IPS-15b (cell line): ENCODE results near the gene TMC4.
A peak's percentile ranks its signal among the peaks of the same experiment; 100 is the strongest.
"Not testable (repeated sequence)": the region's sequence is repeated elsewhere in the genome, so short reads cannot be mapped to it uniquely, and the experiment has no call there.

Experiments used
- H3K27me3 ChIP-seq: one replicate; pipeline ENCODE4 v1.6.1; 2013; ENCODE audit warnings: low read length; ENCODE audit not compliant: control insufficient read depth, insufficient read depth
- H3K36me3 ChIP-seq: one replicate; pipeline ENCODE4 v1.6.1; 2013; ENCODE audit warnings: low read length; ENCODE audit not compliant: control insufficient read depth, insufficient read depth
- H3K4me1 ChIP-seq: one replicate; pipeline ENCODE4 v1.6.1; 2013; ENCODE audit warnings: mild to moderate bottlenecking, low read length; ENCODE audit not compliant: control insufficient read depth, insufficient read depth
- H3K4me3 ChIP-seq: one replicate; pipeline ENCODE4 v1.5.1; 2013; ENCODE audit warnings: low read depth, low read length
- H3K9ac ChIP-seq: one replicate; pipeline ENCODE4 v1.6.1; 2013; ENCODE audit warnings: low read depth, mild to moderate bottlenecking, low read length
- H3K9me3 ChIP-seq: one replicate; pipeline ENCODE4 v1.6.1; 2013; ENCODE audit warnings: mild to moderate bottlenecking, low read length; ENCODE audit not compliant: control insufficient read depth, insufficient read depth

TMC4 gene

GRCh38 chr19:54172471-54173358 lies at the start of gene TMC4:
Gene TMC4 (minus strand): TSS chr19:54173160. CDS start chr19:54173117, 43 bp downstream.
- Histone ChIP-seq H3K9ac (peak within 1 kb of the TSS; percentile 76), H3K9me3 (no peaks in the 10 kb centered on the region), H3K27me3 (no peaks in the 10 kb centered on the region), H3K4me3 (peak within 1 kb of the TSS; percentile 77), H3K36me3 (peaks cover 6% of the 10 kb centered on the region), H3K4me1 (peaks cover 3% of the 10 kb centered on the region)

DNA sequence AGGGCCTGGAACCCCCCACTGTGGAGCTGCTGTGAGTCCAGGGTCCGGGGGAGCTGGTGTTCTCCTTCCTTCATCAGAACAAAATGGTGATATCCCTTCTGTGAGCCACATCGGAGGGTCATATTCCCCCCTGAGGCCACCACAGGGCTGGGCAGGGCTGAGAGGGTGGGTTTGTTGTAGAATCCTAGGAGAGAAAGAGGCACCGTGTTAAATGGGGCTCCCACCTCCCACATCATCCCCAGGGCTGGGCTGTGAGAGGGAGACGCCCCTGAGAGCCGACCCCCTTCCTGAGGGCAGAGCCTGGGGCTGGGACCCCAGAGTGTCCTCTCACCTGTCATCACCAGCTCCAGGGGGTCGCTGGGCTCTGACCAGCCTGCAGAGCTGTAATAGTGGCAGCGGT lies 49.0 kb upstream of the TMC4 start:
- not testable (repeated sequence) for H3K9me3 ChIP-seq, H3K36me3 ChIP-seq, H3K4me1 ChIP-seq, H3K9ac ChIP-seq, H3K4me3 ChIP-seq, H3K27me3 ChIP-seq

DNA sequence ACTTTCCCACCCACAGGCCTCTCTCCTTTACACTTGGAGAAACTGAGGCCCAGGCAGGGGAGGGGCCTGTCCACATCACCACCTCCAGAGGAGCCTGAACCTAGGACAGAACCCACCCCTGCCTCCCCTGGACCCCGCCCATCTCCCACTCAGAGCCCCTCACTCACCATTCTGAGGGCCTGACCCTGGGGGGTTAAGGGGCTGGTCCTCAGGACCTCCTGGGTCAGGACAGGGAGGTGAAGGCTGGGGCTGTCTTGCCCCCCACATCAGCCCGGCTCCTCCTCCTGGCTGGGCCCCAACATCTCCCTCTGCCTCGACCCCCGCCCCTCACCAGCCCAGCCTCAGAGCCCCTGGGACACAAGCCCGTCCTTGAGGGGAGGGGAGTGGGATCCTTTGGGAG lies 46.7 kb upstream of the TMC4 start:
- not testable (repeated sequence) for H3K36me3 ChIP-seq, H3K9ac ChIP-seq, H3K4me3 ChIP-seq, H3K27me3 ChIP-seq, H3K4me1 ChIP-seq, H3K9me3 ChIP-seq

GRCh38 chr19:54218960-54219661 lies 46.2 kb upstream of the TMC4 start:
- Histone ChIP-seq H3K27me3 (no peaks in the 10 kb centered on the region), H3K4me3 (no peak overlapping the region), H3K9me3 (no peaks in the 10 kb centered on the region), H3K9ac (no peak overlapping the region), H3K36me3 (peaks cover 5% of the 10 kb centered on the region), H3K4me1 (no peaks in the 10 kb centered on the region)

GRCh38 chr19:54218259-54218658 lies 45.3 kb upstream of the TMC4 start:
- peaks cover 5% of the 10 kb centered on the region for H3K36me3 ChIP-seq
- H3K27me3 ChIP-seq = no peaks in the 10 kb centered on the region
- no peak overlapping the region for H3K9ac ChIP-seq
- no peaks in the 10 kb centered on the region for H3K4me1 ChIP-seq
- H3K4me3 ChIP-seq = no peak overlapping the region
- no peaks in the 10 kb centered on the region for H3K9me3 ChIP-seq

DNA sequence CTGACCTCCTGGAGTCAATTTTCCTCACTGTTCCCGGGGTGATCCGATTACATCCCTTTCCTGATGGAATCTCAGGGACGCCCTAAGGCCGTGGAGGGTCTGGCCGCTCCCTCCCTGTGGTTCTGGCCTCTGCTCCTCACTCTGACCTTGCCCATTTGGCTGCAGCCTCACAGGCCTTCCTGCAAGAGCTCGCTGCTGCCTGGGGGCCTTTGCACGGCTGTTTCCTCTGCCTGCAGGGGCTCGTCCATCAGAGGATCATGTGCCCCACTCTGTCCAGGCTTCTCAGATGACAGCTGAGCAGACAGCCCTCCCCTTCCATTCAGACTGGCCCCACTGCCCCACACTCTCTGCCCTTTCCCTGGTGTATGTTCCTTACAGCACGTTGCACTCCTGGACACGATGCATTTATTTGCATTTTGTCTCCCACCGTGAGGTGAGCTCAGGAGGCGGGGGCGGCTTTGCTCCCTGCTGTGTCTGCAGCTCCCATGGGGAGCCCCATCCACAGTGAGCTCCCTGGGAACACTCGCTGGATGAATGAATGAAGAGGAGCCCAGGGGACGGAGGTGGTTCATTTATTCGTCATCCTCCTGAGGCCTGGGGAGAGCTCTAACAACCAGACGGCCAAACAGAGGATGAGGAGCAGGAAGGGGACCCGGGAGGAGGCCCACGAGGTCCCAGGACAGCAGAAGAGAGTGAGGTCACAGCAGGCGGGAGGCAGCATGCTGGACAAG lies 44.7 kb upstream of the TMC4 start:
- not testable (repeated sequence) for H3K9me3 ChIP-seq, H3K4me3 ChIP-seq, H3K9ac ChIP-seq, H3K27me3 ChIP-seq, H3K4me1 ChIP-seq, H3K36me3 ChIP-seq

GRCh38 chr19:54216869-54217268 lies 43.9 kb upstream of the TMC4 start:
- Histone ChIP-seq H3K4me3 (no peak overlapping the region), H3K4me1 (no peaks in the 10 kb centered on the region), H3K36me3 (peaks cover 5% of the 10 kb centered on the region), H3K27me3 (no peaks in the 10 kb centered on the region), H3K9ac (no peak overlapping the region), H3K9me3 (no peaks in the 10 kb centered on the region)

DNA sequence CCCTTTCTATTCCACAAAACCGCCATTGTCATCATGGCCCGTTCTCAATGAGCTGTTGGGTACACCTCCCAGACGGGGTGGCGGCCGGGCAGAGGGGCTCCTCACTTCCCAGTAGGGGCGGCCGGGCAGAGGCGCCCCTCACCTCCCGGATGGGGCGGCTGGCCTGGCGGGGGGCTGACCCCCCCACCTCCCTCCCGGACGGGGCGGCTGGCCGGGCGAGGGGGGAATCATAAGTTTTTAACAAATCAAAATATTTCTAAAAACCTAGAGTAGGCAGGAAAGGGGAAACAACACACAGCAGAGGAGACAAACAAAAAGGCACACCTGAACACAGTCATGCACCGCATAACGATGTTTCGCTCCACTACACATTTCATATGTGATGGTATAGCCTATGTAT lies 41.8 kb upstream of the TMC4 start:
- not testable (repeated sequence) for H3K9ac ChIP-seq, H3K4me3 ChIP-seq, H3K36me3 ChIP-seq, H3K4me1 ChIP-seq, H3K9me3 ChIP-seq, H3K27me3 ChIP-seq

DNA sequence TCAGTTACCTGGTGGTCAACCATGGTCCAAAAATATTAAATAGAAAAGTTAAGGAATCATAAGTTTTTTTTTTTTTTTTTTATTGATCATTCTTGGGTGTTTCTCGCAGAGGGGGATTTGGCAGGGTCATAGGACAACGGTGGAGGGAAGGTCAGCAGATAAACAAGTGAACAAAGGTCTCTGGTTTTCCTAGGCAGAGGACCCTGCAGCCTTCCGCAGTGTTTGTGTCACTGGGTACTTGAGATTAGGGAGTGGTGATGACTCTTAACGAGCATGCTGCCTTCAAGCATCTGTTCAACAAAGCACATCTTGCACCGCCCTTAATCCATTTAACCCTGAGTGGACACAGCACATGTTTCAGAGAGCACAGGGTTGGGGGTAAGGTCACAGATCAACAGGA lies 41.3 kb upstream of the TMC4 start:
- H3K36me3 ChIP-seq = not testable (repeated sequence)

GRCh38 chr19:54211235-54211634 lies 38.3 kb upstream of the TMC4 start:
- Histone ChIP-seq H3K36me3 (peaks cover 25% of the 10 kb centered on the region), H3K9ac (no peak overlapping the region), H3K27me3 (no peaks in the 10 kb centered on the region), H3K4me3 (no peak overlapping the region), H3K4me1 (peaks cover 4% of the 10 kb centered on the region), H3K9me3 (no peaks in the 10 kb centered on the region)

More for the DNA sequence above, 41.3 kb upstream of the TMC4 start:
- not testable (repeated sequence) for H3K9ac ChIP-seq, H3K4me1 ChIP-seq, H3K27me3 ChIP-seq, H3K9me3 ChIP-seq, H3K4me3 ChIP-seq

- Histone ChIP-seq H3K9ac (no peak overlapping the region), H3K4me3 (no peak overlapping the region), H3K9me3 (no peaks in the 10 kb centered on the region), H3K27me3 (no peaks in the 10 kb centered on the region), H3K36me3 (peaks cover 38% of the 10 kb centered on the region), H3K4me1 (peaks cover 4% of the 10 kb centered on the region)
Measured at GRCh38 chr19:54209811-54210494, 37.0 kb upstream of the TMC4 start.
